Suprapubic skin (tissue), 4 donors: ENCODE measurements around the gene SLC7A6. TPM values are rescaled to one million over a fixed set of nuclear protein-coding genes. Genes with fewer than 3 reads are reported as not detected.

ENCODE experiments used
- DNase-seq, 2 donors: peaks; one replicate each; pipeline ENCODE4 v3.0.0-alpha.2; 2019; ENCODE audit warnings: low spot score in 2 of 2
- H3K27ac ChIP-seq: fragments of 200-600 bp; sonication (generic); one replicate; pipeline ENCODE4 v1.5.1; 2019
- H3K27me3 ChIP-seq: fragments of 200-600 bp; sonication (generic); one replicate; pipeline ENCODE4 v1.5.1; 2019
- H3K36me3 ChIP-seq: fragments of 200-600 bp; sonication (generic); one replicate; pipeline ENCODE4 v1.5.1; 2019
- H3K4me1 ChIP-seq: fragments of 200-600 bp; sonication (generic); one replicate; pipeline ENCODE4 v1.5.1; 2019
- H3K4me3 ChIP-seq: fragments of 200-600 bp; sonication (generic); one replicate; pipeline ENCODE4 v1.5.1; 2019; ENCODE audit warnings: mild to moderate bottlenecking
- H3K9me3 ChIP-seq: fragments of 200-600 bp; sonication (generic); one replicate; pipeline ENCODE4 v1.5.1; 2019
- EP300 ChIP-seq: sonication (generic); formaldehyde crosslinking; IDR thresholded peaks from one replicate; pipeline ENCODE4 v1.6.1; 2017; ENCODE audit warnings: antibody characterized with exemption
- POLR2A ChIP-seq, 2 donors: fragments of 450-650 bp; IDR thresholded peaks; one replicate each; pipeline ENCODE4 v1.6.1; 2017; ENCODE audit warnings: antibody characterized with exemption in 2 of 2, mild to moderate bottlenecking in 2 of 2, moderate library complexity in 2 of 2
- POLR2AphosphoS5 ChIP-seq, 3 donors: sonication (generic); formaldehyde crosslinking; IDR thresholded peaks; one replicate each; pipeline ENCODE4 v1.6.1; 2017; ENCODE audit warnings: antibody characterized with exemption in 3 of 3
- WGBS: methylation state at CpG from one replicate; pipeline ENCODE4 v1.1.5; 2018; 5-methylcytosine and 5-hydroxymethylcytosine counted together
- total RNA-seq, 4 donors: library from RNA; depleted of rRNA; stranded (reverse); fragments of >200 nt; gene quantifications; one replicate each; pipeline ENCODE4 v1.1.0, GENCODE V29; 2016
- TF ChIP-seq, protein P1 (sequence below), 2 donors: fragments of 200-600 bp in 1 of 2; fragments of 450-650 bp in 1 of 2; sonication (generic) in 1 of 2; IDR thresholded peaks; one replicate each; pipeline ENCODE4 v1.5.1; 2016 to 2019; ENCODE audit warnings: antibody characterized with exemption in 2 of 2, mild to moderate bottlenecking in 1 of 2, moderate library complexity in 1 of 2

SLC7A6 gene
- total RNA-seq, 4 donors from 2014 or later: 31.5 to 167 (median 49.0) TPM

DNA sequence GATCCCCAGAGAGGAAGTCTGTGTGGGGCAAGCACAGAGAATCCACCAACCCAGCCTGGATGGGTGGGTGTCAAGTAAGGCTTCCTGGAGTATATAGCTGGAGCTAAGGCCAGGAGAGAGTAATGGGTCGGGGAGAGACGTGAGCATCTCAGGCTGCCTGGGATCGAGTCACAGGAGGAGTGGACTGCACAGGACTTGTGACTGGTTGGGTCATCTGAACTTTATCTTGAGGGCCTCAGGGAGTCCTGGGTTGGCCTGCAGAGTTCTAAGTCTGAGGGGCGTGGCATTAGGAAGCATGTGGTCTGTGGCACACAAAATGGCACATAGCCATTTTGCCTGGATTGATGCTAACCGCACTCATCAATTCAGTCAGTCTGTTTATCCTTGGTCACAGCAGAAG is 17.7 kb upstream of the SLC7A6 start:
- Histone ChIP-seq H3K4me1 (peaks cover 44% of the 10 kb centered on the region), H3K9me3 (no peaks in the 10 kb centered on the region), H3K4me3 (peak overlapping the region; percentile 87), H3K27me3 (no peaks in the 10 kb centered on the region), H3K27ac (peak overlapping the region; percentile 7), H3K36me3 (peaks cover 18% of the 10 kb centered on the region)
- WGBS: 49% methylated on average over 5 of the region's 5 CpGs
- TF ChIP-seq EP300: no peak
- no peak for TF ChIP-seq POLR2AphosphoS5 (IDR thresholded peaks at IDR 0.05)
- DNase-seq: no peak

DNA sequence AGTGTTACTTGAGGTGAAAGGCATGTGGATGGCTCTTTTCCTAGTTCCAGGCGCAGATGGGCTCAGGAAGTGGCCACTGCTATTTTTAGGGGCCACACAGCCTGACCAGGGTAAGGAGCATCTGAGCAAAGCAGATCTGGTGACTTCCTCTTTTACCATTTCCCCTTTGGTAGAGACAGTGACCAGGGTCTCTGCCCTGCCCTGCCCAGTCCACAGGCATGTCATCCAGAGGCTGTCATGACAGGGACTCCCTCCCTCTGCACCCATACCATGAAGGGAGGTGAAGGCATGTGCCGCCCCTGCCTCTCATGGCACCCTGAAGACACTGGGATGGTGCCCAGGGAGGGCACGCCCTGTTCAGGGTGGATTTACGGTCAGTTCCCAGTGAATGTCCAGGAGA is 16.9 kb upstream of the SLC7A6 start:
- Histone ChIP-seq H3K9me3 (no peaks in the 10 kb centered on the region), H3K4me1 (peaks cover 50% of the 10 kb centered on the region), H3K27ac (no peak overlapping the region), H3K36me3 (peaks cover 21% of the 10 kb centered on the region), H3K27me3 (no peaks in the 10 kb centered on the region), H3K4me3 (peak overlapping the region; percentile 87)
- no peak for TF ChIP-seq POLR2A (IDR thresholded peaks at IDR 0.05)
- TF ChIP-seq, protein P1, sequence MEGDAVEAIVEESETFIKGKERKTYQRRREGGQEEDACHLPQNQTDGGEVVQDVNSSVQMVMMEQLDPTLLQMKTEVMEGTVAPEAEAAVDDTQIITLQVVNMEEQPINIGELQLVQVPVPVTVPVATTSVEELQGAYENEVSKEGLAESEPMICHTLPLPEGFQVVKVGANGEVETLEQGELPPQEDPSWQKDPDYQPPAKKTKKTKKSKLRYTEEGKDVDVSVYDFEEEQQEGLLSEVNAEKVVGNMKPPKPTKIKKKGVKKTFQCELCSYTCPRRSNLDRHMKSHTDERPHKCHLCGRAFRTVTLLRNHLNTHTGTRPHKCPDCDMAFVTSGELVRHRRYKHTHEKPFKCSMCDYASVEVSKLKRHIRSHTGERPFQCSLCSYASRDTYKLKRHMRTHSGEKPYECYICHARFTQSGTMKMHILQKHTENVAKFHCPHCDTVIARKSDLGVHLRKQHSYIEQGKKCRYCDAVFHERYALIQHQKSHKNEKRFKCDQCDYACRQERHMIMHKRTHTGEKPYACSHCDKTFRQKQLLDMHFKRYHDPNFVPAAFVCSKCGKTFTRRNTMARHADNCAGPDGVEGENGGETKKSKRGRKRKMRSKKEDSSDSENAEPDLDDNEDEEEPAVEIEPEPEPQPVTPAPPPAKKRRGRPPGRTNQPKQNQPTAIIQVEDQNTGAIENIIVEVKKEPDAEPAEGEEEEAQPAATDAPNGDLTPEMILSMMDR (IDR thresholded peaks at IDR 0.05): no peak
- no peak for TF ChIP-seq POLR2AphosphoS5 (IDR thresholded peaks at IDR 0.05)
- no peak for TF ChIP-seq EP300
- no peak for DNase-seq
- 88% methylated on average over 2 of the region's 4 CpGs for WGBS

DNA sequence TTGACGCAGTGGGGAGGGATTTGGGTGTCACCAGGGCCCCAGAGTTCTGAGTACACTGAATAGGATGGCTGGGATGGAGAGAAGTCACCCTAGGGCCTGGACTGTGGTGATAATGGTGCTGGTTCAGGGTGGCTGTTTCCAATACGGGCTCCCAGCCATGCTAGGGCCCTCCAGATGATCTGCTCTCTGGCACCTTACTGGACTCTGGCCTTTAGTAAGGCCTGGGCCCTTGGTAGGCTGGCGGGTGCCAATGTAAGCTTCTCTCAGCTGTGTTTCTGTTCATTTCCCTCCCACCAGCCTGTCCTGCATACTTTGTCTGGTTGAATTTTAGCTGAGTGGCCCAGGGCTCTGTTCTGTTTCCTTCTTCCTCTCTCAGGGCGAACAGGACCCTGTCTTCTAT is 16.4 kb upstream of the SLC7A6 start:
- DNase-seq: no peak
- Histone ChIP-seq H3K4me3 (no peak overlapping the region), H3K36me3 (peaks cover 21% of the 10 kb centered on the region), H3K27ac (no peak overlapping the region), H3K9me3 (no peaks in the 10 kb centered on the region), H3K4me1 (peaks cover 54% of the 10 kb centered on the region), H3K27me3 (no peaks in the 10 kb centered on the region)
- WGBS: 84% methylated on average over 4 of the region's 4 CpGs
- TF ChIP-seq POLR2AphosphoS5 (IDR thresholded peaks at IDR 0.05) (no peak), EP300 (no peak), POLR2A (IDR thresholded peaks at IDR 0.05) (no peak)
- TF ChIP-seq, protein P1 (IDR thresholded peaks at IDR 0.05): no peak

DNA sequence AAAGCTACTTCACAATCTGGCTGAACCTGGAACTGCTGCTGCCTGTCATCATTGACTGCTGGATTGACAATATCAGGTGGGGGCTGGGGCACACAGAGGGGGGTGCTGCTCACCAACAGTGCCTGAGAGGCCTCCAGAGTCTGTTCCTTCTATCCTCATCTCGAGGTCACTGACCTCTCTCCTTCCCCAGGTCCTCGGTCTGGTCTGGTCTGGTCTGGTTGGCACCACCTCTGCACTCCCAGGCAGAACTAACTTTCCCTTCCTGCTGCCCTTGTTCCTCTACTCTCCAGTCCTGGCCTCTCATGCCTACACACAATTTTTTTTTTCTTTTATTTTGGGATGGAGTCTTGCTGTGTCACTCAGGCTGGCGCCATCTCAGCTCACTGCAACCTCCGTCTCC is 15.0 kb upstream of the SLC7A6 start:
- peaks cover 29% of the 10 kb centered on the region for H3K36me3 ChIP-seq
- no peaks in the 10 kb centered on the region for H3K27me3 ChIP-seq
- H3K4me3 ChIP-seq: no peak overlapping the region
- TF ChIP-seq, protein P1 (IDR thresholded peaks at IDR 0.05): no peak
- TF ChIP-seq POLR2A (IDR thresholded peaks at IDR 0.05): no peak
- no peak for TF ChIP-seq POLR2AphosphoS5 (IDR thresholded peaks at IDR 0.05)
- TF ChIP-seq EP300: no peak
- 86% methylated on average over 4 of the region's 4 CpGs for WGBS
- H3K27ac ChIP-seq: no peak overlapping the region
- DNase-seq: no peak
- H3K4me1 ChIP-seq: peaks cover 51% of the 10 kb centered on the region
- no peaks in the 10 kb centered on the region for H3K9me3 ChIP-seq

DNA sequence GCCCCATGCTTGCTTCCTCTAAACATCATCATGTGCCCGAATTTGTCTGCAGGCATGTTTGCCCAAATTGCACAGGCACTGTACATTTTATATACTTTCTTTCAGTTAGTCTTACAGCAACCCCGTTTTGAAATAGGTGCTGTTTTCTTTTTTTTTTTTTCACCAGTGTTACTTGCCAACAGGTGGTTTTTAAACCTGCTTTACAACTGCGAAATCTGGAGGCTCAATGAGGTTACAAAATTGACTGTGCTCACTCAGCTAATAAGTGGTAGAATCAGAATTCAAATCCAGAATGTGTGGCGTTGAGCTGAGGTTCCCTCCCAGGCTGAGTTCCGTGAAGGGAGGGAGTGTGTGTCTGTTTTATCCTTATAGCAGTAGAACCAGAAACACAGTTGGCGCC is 13.4 kb upstream of the SLC7A6 start:
- Histone ChIP-seq H3K4me3 (no peak overlapping the region), H3K4me1 (peaks cover 42% of the 10 kb centered on the region), H3K27ac (no peak overlapping the region), H3K9me3 (no peaks in the 10 kb centered on the region), H3K36me3 (peaks cover 45% of the 10 kb centered on the region), H3K27me3 (no peaks in the 10 kb centered on the region)
- no peak for DNase-seq
- 58% methylated on average over 6 of the region's 6 CpGs for WGBS
- no peak for TF ChIP-seq POLR2AphosphoS5 (IDR thresholded peaks at IDR 0.05)
- TF ChIP-seq, protein P1 (IDR thresholded peaks at IDR 0.05): no peak

DNA sequence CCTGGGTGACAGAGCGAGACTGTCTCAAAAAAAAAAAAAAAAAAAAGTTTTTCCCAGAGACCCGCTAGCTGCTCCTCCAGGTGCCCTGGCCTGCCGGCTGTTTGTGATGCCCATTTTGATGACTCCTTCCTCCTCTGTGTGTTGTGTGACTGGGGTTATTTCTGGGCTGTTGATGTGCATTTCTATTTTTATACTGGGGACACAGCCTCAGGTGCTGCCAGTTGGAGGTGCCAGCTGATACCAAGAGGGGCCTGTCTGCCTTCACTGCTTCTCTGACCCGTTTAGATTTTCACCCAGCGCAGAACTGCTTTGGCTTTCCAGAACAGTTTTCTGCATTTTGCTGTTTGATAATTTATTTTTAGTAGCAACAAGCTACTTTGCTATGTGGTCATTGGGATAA is 12.5 kb upstream of the SLC7A6 start:
- Histone ChIP-seq H3K36me3 (peaks cover 54% of the 10 kb centered on the region), H3K4me3 (no peak overlapping the region), H3K27ac (no peak overlapping the region), H3K9me3 (no peaks in the 10 kb centered on the region), H3K27me3 (no peaks in the 10 kb centered on the region), H3K4me1 (peaks cover 33% of the 10 kb centered on the region)
- no peak for DNase-seq
- WGBS: 62% methylated on average over 5 of the region's 5 CpGs
- TF ChIP-seq POLR2AphosphoS5 (IDR thresholded peaks at IDR 0.05) (no peak), EP300 (no peak), POLR2A (IDR thresholded peaks at IDR 0.05) (no peak)
- TF ChIP-seq, protein P1 (IDR thresholded peaks at IDR 0.05): no peak
